Colonic mucosa (tissue), 4 donors: ENCODE measurements around the gene FXYD5. TPM values are rescaled to one million over a fixed set of nuclear protein-coding genes. Genes with fewer than 3 reads are reported as not detected.

Experiments
- DNase-seq: peaks from one replicate; pipeline ENCODE4 v3.0.0-alpha.2; 2020
- H3K27ac ChIP-seq: fragments of 200-600 bp; one replicate; pipeline ENCODE4 v1.8.0; 2021
- H3K27me3 ChIP-seq: fragments of 200-600 bp; one replicate; pipeline ENCODE4 v1.8.0; 2021
- H3K36me3 ChIP-seq: fragments of 200-600 bp; one replicate; pipeline ENCODE4 v1.8.0; 2021
- H3K4me1 ChIP-seq: fragments of 200-600 bp; one replicate; pipeline ENCODE4 v1.8.0; 2021; ENCODE audit warnings: mild to moderate bottlenecking
- H3K4me3 ChIP-seq: fragments of 200-600 bp; one replicate; pipeline ENCODE4 v1.8.0; 2021
- H3K9ac ChIP-seq, 2 donors: one replicate each; pipeline ENCODE4 v1.7.0; 2013; ENCODE audit warnings: control low read depth in 2 of 2, low read depth in 2 of 2, low read length in 2 of 2
- H3K9me3 ChIP-seq: fragments of 200-600 bp; one replicate; pipeline ENCODE4 v1.8.0; 2021
- intact Hi-C: fragments of 100-400 bp; cut with DNase I; formaldehyde crosslinking; loops from one replicate; pipeline ENCODE4 v1.14.1; 2022
- total RNA-seq, 2 donors: library from RNA; stranded (reverse); fragmentation: NEBNext Ultra II Directional in 1 of 2; extraction: Animal tissue kit (Norgen Biotek cat#: 25700) in 1 of 2; gene quantifications; one replicate each; pipeline ENCODE4 v1.2.1, GENCODE V29; 2021
- TF ChIP-seq, protein P1 (sequence below): fragments of 200-600 bp; IDR thresholded peaks from one replicate; pipeline ENCODE4 v1.8.0; 2022; ENCODE audit warnings: antibody characterized with exemption, mild to moderate bottlenecking
- donor health status: healthy.
- donor health status: DM: no; HTN: no; CAD: no.
- donor health status: DM: no; HTN: no; CAD: no.

FXYD5 gene
- total RNA-seq, 2 donors from 2014 or later, result 20.3 to 23.6 TPM

DNA sequence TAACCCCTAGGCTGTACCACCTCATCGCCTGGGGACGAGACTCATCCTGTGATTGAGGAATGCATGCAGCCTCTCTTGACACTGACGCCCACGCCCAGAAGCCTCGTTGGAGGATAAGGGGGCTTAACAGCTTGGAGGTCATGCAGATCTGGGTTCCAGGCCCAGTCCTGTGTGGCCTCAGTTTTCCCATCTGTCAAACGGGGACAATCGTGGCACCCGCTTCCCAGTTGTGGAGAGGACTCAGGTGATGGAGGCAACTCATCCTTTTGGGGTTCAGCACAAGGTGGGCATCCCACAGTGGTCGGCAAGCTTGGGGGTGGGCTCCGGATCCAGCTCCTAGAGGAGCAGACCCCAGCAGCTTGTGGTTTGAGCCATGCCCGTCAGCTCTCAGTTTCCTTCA, 18.3 kb upstream of the FXYD5 start:
- peak; percentile 22 for DNase-seq
- Histone ChIP-seq H3K27me3 (no peaks in the 10 kb centered on the region), H3K4me1 (no peaks in the 10 kb centered on the region), H3K36me3 (no peaks in the 10 kb centered on the region), H3K9me3 (no peaks in the 10 kb centered on the region), H3K9ac (peak overlapping the region in 1 of 2 donors; percentile 43), H3K27ac (no peak overlapping the region), H3K4me3 (no peak overlapping the region)
- intact Hi-C loops, result no loop called here
- TF ChIP-seq, protein P1, sequence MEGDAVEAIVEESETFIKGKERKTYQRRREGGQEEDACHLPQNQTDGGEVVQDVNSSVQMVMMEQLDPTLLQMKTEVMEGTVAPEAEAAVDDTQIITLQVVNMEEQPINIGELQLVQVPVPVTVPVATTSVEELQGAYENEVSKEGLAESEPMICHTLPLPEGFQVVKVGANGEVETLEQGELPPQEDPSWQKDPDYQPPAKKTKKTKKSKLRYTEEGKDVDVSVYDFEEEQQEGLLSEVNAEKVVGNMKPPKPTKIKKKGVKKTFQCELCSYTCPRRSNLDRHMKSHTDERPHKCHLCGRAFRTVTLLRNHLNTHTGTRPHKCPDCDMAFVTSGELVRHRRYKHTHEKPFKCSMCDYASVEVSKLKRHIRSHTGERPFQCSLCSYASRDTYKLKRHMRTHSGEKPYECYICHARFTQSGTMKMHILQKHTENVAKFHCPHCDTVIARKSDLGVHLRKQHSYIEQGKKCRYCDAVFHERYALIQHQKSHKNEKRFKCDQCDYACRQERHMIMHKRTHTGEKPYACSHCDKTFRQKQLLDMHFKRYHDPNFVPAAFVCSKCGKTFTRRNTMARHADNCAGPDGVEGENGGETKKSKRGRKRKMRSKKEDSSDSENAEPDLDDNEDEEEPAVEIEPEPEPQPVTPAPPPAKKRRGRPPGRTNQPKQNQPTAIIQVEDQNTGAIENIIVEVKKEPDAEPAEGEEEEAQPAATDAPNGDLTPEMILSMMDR, result no peak

DNA sequence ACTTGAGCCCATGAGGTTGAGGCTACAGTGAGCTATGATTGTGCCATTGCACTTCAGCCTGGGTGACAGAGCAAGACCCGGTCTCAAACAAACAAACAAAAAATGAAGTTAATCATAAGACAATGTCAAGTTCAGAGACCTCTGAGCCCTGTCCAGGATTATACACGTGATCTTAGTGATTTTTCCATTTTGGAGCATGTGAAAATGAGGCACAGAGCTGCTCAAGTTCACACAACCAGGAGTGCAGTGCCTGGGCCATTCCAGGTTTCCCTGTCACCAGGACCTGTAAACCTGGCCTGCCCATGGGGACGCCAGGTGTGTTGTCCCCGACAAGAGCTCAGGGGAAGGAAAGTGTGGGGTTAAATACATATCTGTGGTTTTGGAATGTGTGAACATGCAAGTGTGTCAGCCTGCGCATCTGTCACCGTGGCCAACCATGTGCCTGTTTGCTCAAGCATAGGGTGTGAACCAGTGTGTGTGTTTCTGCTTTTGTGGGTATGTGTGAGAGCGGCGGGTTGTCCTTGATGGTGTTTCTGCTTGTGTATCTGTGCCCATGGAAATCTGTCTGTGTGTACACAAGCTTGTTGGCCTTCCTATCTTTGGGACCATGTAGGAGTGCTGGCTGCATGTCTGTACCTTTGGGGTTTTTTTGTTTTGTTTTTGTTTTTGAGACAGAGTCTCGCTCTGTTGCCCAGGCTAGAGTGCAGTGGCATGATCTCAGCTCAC, 17.4 kb upstream of the FXYD5 start:
- DNase-seq, result peak; percentile 36
- intact Hi-C loops, result no loop called here
- Histone ChIP-seq H3K9me3 (no peaks in the 10 kb centered on the region), H3K36me3 (no peaks in the 10 kb centered on the region), H3K4me1 (no peaks in the 10 kb centered on the region), H3K27me3 (no peaks in the 10 kb centered on the region), H3K4me3 (no peak overlapping the region), H3K9ac (peak overlapping the region in 1 of 2 donors; percentile 1), H3K27ac (no peak overlapping the region)
- TF ChIP-seq, protein P1, result no peak

DNA sequence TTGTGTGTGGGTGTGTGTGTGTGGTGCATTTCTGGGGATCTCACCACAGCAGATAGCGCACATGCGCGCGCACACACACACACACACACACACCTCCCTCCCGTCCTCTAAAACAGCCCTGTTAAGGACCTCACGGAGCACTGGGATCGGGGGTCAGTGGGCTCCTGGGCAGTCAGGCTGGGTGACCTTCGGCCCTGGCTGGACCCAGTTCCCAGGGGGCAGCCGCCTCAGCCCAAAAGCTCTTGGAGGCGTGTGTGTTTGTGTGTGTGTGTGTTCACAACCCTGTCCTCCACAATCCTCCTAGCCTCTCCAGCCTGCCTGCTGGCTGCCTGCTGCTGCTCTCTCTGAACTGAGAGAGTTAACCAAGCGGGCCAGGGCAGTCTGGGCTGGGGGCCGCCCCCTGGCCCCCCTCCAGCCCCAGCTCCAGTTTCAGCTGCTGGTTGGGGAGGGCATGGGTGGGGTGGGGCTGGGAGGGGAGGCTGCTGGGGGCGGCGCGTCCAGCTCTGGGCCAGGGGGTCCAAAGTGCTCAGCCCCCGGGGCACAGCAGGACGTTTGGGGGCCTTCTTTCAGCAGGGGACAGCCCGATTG, 16.1 kb upstream of the FXYD5 start, which contains the start of gene FXYD1:
Gene FXYD1, plus strand, starts transcription at position 520 of the 588 bp plus-strand sequence. CDS start 1,256 bp downstream, outside the sequence.
- H3K36me3 ChIP-seq, result no peaks in the 10 kb centered on the region
- no peaks in the 10 kb centered on the region for H3K9me3 ChIP-seq
- TF ChIP-seq, protein P1, result no peak
- H3K27ac ChIP-seq, result peak within 1 kb of the TSS; percentile 40
- intact Hi-C loops, result no loop called here
- peak within 1 kb of the TSS; percentile 60 to 75 for H3K9ac ChIP-seq
- peak within 1 kb of the TSS; percentile 15 for H3K4me3 ChIP-seq
- peaks cover 5% of the 10 kb centered on the region for H3K4me1 ChIP-seq
- H3K27me3 ChIP-seq, result peaks cover 7% of the 10 kb centered on the region
- peak; percentile 20 for DNase-seq

DNA sequence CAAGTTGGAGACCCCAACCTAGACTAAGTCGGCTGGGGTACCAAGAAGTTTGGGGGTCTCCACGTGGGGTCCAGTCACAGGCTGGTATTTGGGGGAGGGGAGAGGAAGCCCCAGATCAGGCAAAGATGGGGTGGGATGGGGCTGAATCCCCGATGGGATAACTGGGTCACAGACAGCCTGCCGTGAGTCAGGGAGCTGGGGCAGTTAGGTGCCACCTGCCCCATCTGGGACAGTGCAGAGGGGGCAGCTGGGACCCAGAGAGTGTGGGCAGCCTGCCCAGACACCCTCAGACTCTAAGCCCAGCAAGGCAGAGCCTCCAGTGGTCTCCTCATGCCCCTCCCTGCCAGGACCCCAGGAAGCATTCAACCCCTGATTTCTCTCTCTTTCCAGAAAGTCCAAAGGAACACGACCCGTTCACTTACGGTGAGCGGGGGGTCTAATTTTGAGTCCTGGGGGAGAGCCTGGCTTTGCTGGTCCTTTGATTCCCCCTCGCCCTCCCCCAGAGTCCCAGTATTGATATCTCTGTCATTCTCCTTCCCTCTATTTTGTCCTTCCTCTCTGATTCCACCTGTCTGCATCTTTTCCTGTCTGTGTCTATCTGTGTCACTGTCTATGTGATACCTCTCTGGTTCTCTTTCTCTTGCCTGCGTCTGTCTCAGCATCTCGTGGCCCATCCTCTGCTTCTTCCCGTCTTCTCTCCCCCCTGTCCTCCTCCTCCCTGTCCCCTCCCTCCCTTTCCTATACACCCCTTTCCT, 14.2 kb upstream of the FXYD5 start:
- TF ChIP-seq, protein P1, result no peak
- Histone ChIP-seq H3K27me3 (peaks cover 7% of the 10 kb centered on the region), H3K4me3 (peak overlapping the region; percentile 15), H3K27ac (peak overlapping the region; percentile 23), H3K4me1 (peaks cover 5% of the 10 kb centered on the region), H3K9me3 (no peaks in the 10 kb centered on the region), H3K9ac (peak overlapping the region; percentile 60 to 75), H3K36me3 (no peaks in the 10 kb centered on the region)
- intact Hi-C loops, result loop anchor here (2.0 to 10.0 kb wide), 2 partner anchors 74 to 124 kb away; partner anchors contain the start of gene USF2
- no peak for DNase-seq
